ENCODE data around the gene HTR1A. TPM values are rescaled to one million over a fixed set of nuclear protein-coding genes. Genes with fewer than 3 reads are reported as not detected.

The HTR1A gene
- 0.90 and 1.1 TPM in 2 replicates for total RNA-seq (ENCODE audit: low replicate concordance)
- long read RNA-seq: 0 reads

DNA sequence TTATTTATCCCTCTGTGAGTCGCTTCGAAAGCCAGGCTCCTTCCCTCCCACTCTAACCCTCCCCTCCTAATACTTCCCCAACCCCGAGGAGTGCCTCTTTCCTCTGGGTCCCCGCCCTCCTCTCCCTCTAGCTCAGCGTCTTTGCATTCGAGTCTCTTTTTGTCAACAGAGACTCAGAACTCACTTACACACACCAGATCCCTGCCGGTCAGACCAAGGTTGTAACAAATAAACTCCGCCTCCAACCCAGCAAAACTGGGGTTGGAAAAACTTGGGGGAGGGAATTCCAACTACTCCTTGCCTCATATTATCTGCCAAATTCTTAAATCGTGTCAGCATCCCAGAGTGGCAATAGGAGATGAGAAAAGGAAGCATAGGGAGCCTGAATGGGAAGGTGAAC, at the start of gene HTR1A:
TSS of gene HTR1A (minus strand) at position 167 of the 400 bp plus-strand sequence. CDS start 726 bp downstream, outside the sequence.
- DNase-seq (ENCODE audit: extremely low spot score, unreplicated experiment): no peak
- peak within 1 kb of the TSS; percentile 58 for H3K4me3 Mint-ChIP-seq
- no peak within 1 kb of the TSS for H3K27ac Mint-ChIP-seq
- H3K4me1 Mint-ChIP-seq (ENCODE audit: unreplicated experiment): peaks cover 4% of the 10 kb centered on the region
- TF ChIP-seq, protein P1, sequence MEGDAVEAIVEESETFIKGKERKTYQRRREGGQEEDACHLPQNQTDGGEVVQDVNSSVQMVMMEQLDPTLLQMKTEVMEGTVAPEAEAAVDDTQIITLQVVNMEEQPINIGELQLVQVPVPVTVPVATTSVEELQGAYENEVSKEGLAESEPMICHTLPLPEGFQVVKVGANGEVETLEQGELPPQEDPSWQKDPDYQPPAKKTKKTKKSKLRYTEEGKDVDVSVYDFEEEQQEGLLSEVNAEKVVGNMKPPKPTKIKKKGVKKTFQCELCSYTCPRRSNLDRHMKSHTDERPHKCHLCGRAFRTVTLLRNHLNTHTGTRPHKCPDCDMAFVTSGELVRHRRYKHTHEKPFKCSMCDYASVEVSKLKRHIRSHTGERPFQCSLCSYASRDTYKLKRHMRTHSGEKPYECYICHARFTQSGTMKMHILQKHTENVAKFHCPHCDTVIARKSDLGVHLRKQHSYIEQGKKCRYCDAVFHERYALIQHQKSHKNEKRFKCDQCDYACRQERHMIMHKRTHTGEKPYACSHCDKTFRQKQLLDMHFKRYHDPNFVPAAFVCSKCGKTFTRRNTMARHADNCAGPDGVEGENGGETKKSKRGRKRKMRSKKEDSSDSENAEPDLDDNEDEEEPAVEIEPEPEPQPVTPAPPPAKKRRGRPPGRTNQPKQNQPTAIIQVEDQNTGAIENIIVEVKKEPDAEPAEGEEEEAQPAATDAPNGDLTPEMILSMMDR (conservative IDR thresholded peaks at IDR 0.05): no peak
- H3K36me3 Mint-ChIP-seq: no peaks in the 10 kb centered on the region
- H3K9me3 Mint-ChIP-seq: no peaks in the 10 kb centered on the region
- peaks cover 57% of the 10 kb centered on the region for H3K27me3 Mint-ChIP-seq

- Mint-ChIP-seq H3K27ac (no peak overlapping the region), H3K9me3 (no peaks in the 10 kb centered on the region), H3K4me3 (no peak overlapping the region), H3K27me3 (no peaks in the 10 kb centered on the region), H3K4me1 (ENCODE audit: unreplicated experiment) (no peaks in the 10 kb centered on the region), H3K36me3 (no peaks in the 10 kb centered on the region)
- DNase-seq (ENCODE audit: extremely low spot score, unreplicated experiment): no peak
- TF ChIP-seq, protein P1 (conservative IDR thresholded peaks at IDR 0.05): no peak
Measured at GRCh38 chr5:64003966-64004365, 41.7 kb upstream of the HTR1A start.

DNA sequence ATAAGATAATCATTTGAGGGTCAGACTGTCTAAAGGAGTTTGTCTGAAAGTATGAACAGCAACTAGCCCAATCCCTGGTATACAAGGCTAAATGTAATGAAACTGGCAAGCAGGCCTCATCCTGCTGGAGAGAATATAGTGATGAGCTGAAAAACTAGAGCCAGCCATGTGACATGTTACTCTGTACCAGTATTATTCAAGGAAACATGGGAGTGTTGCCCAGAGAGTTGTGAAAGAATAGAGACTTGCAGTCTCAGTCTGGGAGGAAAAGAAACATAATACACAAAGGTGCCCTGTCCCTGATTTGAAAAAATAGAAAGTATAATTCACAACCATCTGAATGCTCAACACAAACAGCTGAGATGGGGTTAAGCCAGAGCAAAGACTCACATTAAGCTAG, 37.9 kb upstream of the HTR1A start:
- H3K27ac Mint-ChIP-seq: no peak overlapping the region
- H3K27me3 Mint-ChIP-seq: no peaks in the 10 kb centered on the region
- DNase-seq (ENCODE audit: extremely low spot score, unreplicated experiment): no peak
- no peak overlapping the region for H3K4me3 Mint-ChIP-seq
- TF ChIP-seq, protein P1 (conservative IDR thresholded peaks at IDR 0.05): no peak
- H3K9me3 Mint-ChIP-seq: no peaks in the 10 kb centered on the region
- H3K4me1 Mint-ChIP-seq (ENCODE audit: unreplicated experiment): no peaks in the 10 kb centered on the region
- no peaks in the 10 kb centered on the region for H3K36me3 Mint-ChIP-seq

- no peak overlapping the region for H3K27ac Mint-ChIP-seq
- H3K9me3 Mint-ChIP-seq: no peaks in the 10 kb centered on the region
- TF ChIP-seq, protein P1 (conservative IDR thresholded peaks at IDR 0.05): no peak
- no peaks in the 10 kb centered on the region for H3K27me3 Mint-ChIP-seq
- H3K36me3 Mint-ChIP-seq: no peaks in the 10 kb centered on the region
- DNase-seq (ENCODE audit: extremely low spot score, unreplicated experiment): no peak
- no peaks in the 10 kb centered on the region for H3K4me1 Mint-ChIP-seq (ENCODE audit: unreplicated experiment)
- H3K4me3 Mint-ChIP-seq: no peak overlapping the region
Measured at GRCh38 chr5:63987053-63987452, 24.8 kb upstream of the HTR1A start.

GRCh38 chr5:63981864-63982263, 19.6 kb upstream of the HTR1A start:
- Mint-ChIP-seq H3K27me3 (peaks cover 5% of the 10 kb centered on the region), H3K36me3 (no peaks in the 10 kb centered on the region), H3K4me3 (no peak overlapping the region), H3K27ac (no peak overlapping the region), H3K9me3 (no peaks in the 10 kb centered on the region), H3K4me1 (ENCODE audit: unreplicated experiment) (no peaks in the 10 kb centered on the region)
- no peak for DNase-seq (ENCODE audit: extremely low spot score, unreplicated experiment)
- TF ChIP-seq, protein P1 (conservative IDR thresholded peaks at IDR 0.05): no peak

- no peaks in the 10 kb centered on the region for H3K36me3 Mint-ChIP-seq
- H3K4me1 Mint-ChIP-seq (ENCODE audit: unreplicated experiment): peaks cover 4% of the 10 kb centered on the region
- no peak overlapping the region for H3K27ac Mint-ChIP-seq
- H3K9me3 Mint-ChIP-seq: no peaks in the 10 kb centered on the region
- peaks cover 43% of the 10 kb centered on the region for H3K27me3 Mint-ChIP-seq
- DNase-seq (ENCODE audit: extremely low spot score, unreplicated experiment): no peak
- TF ChIP-seq, protein P1 (conservative IDR thresholded peaks at IDR 0.05): no peak
- no peak overlapping the region for H3K4me3 Mint-ChIP-seq
Measured at GRCh38 chr5:63963926-63964325, 1.7 kb upstream of the HTR1A start.

All from type B pancreatic cell (in vitro differentiated cells).